Erythroblast (primary cell): ENCODE measurements around the gene IGF2BP3.

Experiments used
- GATA1 ChIP-seq: IDR thresholded peaks from 2 replicates; pipeline ENCODE4 v1.6.1; 2011; ENCODE audit warnings: low read depth, mild to moderate bottlenecking, control low read depth, low read length, moderate library complexity
- POLR2A ChIP-seq: IDR thresholded peaks from 2 replicates; pipeline ENCODE4 v1.6.1; 2011; ENCODE audit warnings: mild to moderate bottlenecking, low read length

DNA sequence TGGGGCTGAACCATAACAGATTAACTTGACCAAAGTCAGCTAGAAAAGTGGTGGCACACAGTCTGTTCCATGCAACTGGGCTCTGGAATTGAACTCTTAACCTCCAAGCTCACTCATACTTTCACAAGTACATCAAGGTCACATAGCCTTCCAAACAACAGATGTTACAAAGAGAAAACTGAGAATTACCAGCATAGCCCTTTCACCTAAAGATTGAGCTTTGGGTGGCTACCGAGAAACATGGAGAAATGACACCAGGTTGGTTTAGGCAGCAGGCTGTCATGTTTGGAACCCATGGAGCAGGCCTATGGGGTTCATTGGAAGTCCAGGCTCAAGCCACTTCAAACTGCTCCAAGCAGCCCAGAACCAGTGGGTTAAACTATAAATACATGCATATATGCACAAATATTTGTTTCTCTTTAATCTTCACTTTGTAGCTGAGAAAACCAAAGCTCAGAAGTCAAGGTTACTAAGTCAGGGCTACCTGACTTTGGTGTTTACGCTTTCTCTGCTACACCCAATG, 112.1 kb downstream of the IGF2BP3 start:
- TF ChIP-seq POLR2A, result no peak
- no peak for TF ChIP-seq GATA1
